ENCODE data around the gene SLC38A1.

The SLC38A1 gene

GRCh38 chr12:46158501-46158900 lies 110.3 kb downstream of the SLC38A1 start:
- Histone ChIP-seq H3K4me2 (ENCODE audit: low read length) (no peak overlapping the region), H3K36me3 (ENCODE audit: insufficient read depth, low read length) (no peaks in the 10 kb centered on the region), H3K4me1 (ENCODE audit: control insufficient read depth, insufficient read depth, low read length) (peaks cover 23% of the 10 kb centered on the region), H3K27me3 (ENCODE audit: control insufficient read depth, insufficient read depth, low read length) (no peaks in the 10 kb centered on the region), H3K4me3 (ENCODE audit: low read length) (no peak overlapping the region), H3K9ac (ENCODE audit: low read depth, low read length) (no peak overlapping the region), H3K9me3 (replicated peaks; ENCODE audit: low read length) (peaks cover 6% of the 10 kb centered on the region)

GRCh38 chr12:46154221-46154985 lies 114.4 kb downstream of the SLC38A1 start:
- Histone ChIP-seq H3K9me3 (replicated peaks; ENCODE audit: low read length) (peaks cover 6% of the 10 kb centered on the region), H3K4me2 (ENCODE audit: low read length) (peak overlapping the region; percentile 38), H3K9ac (ENCODE audit: low read depth, low read length) (peak overlapping the region; percentile 14), H3K27me3 (ENCODE audit: control insufficient read depth, insufficient read depth, low read length) (no peaks in the 10 kb centered on the region), H3K36me3 (ENCODE audit: insufficient read depth, low read length) (no peaks in the 10 kb centered on the region), H3K4me1 (ENCODE audit: control insufficient read depth, insufficient read depth, low read length) (peaks cover 12% of the 10 kb centered on the region), H3K4me3 (ENCODE audit: low read length) (no peak overlapping the region)

GRCh38 chr12:46153268-46153872 lies 115.5 kb downstream of the SLC38A1 start:
- peaks cover 12% of the 10 kb centered on the region for H3K4me1 ChIP-seq (ENCODE audit: control insufficient read depth, insufficient read depth, low read length)
- no peaks in the 10 kb centered on the region for H3K36me3 ChIP-seq (ENCODE audit: insufficient read depth, low read length)
- peak overlapping the region; percentile 62 for H3K4me2 ChIP-seq (ENCODE audit: low read length)
- no peak overlapping the region for H3K4me3 ChIP-seq (ENCODE audit: low read length)
- no peaks in the 10 kb centered on the region for H3K27me3 ChIP-seq (ENCODE audit: control insufficient read depth, insufficient read depth, low read length)
- H3K9ac ChIP-seq (ENCODE audit: low read depth, low read length): peak overlapping the region; percentile 43
- peaks cover 6% of the 10 kb centered on the region for H3K9me3 ChIP-seq (replicated peaks; ENCODE audit: low read length)

- Histone ChIP-seq H3K4me1 (ENCODE audit: control insufficient read depth, insufficient read depth, low read length) (peaks cover 12% of the 10 kb centered on the region), H3K9me3 (replicated peaks; ENCODE audit: low read length) (peaks cover 6% of the 10 kb centered on the region), H3K4me2 (ENCODE audit: low read length) (no peak overlapping the region), H3K36me3 (ENCODE audit: insufficient read depth, low read length) (no peaks in the 10 kb centered on the region), H3K27me3 (ENCODE audit: control insufficient read depth, insufficient read depth, low read length) (no peaks in the 10 kb centered on the region), H3K9ac (ENCODE audit: low read depth, low read length) (no peak overlapping the region), H3K4me3 (ENCODE audit: low read length) (no peak overlapping the region)
Observed at GRCh38 chr12:46152456-46152855, 116.4 kb downstream of the SLC38A1 start.

GRCh38 chr12:46150735-46151134 lies 118.1 kb downstream of the SLC38A1 start:
- Histone ChIP-seq H3K4me2 (ENCODE audit: low read length) (no peak overlapping the region), H3K9ac (ENCODE audit: low read depth, low read length) (no peak overlapping the region), H3K27me3 (ENCODE audit: control insufficient read depth, insufficient read depth, low read length) (peaks cover 4% of the 10 kb centered on the region), H3K4me3 (ENCODE audit: low read length) (no peak overlapping the region), H3K36me3 (ENCODE audit: insufficient read depth, low read length) (no peaks in the 10 kb centered on the region), H3K9me3 (replicated peaks; ENCODE audit: low read length) (no peaks in the 10 kb centered on the region), H3K4me1 (ENCODE audit: control insufficient read depth, insufficient read depth, low read length) (peaks cover 12% of the 10 kb centered on the region)

GRCh38 chr12:46149905-46150304 lies 118.9 kb downstream of the SLC38A1 start:
- H3K4me1 ChIP-seq (ENCODE audit: control insufficient read depth, insufficient read depth, low read length): peaks cover 12% of the 10 kb centered on the region
- no peaks in the 10 kb centered on the region for H3K9me3 ChIP-seq (replicated peaks; ENCODE audit: low read length)
- no peak overlapping the region for H3K4me2 ChIP-seq (ENCODE audit: low read length)
- peaks cover 5% of the 10 kb centered on the region for H3K27me3 ChIP-seq (ENCODE audit: control insufficient read depth, insufficient read depth, low read length)
- no peak overlapping the region for H3K9ac ChIP-seq (ENCODE audit: low read depth, low read length)
- no peak overlapping the region for H3K4me3 ChIP-seq (ENCODE audit: low read length)
- no peaks in the 10 kb centered on the region for H3K36me3 ChIP-seq (ENCODE audit: insufficient read depth, low read length)

- H3K4me2 ChIP-seq (ENCODE audit: low read length): no peak overlapping the region
- H3K4me1 ChIP-seq (ENCODE audit: control insufficient read depth, insufficient read depth, low read length): peaks cover 7% of the 10 kb centered on the region
- H3K9me3 ChIP-seq (replicated peaks; ENCODE audit: low read length): no peaks in the 10 kb centered on the region
- H3K9ac ChIP-seq (ENCODE audit: low read depth, low read length): no peak overlapping the region
- H3K27me3 ChIP-seq (ENCODE audit: control insufficient read depth, insufficient read depth, low read length): peaks cover 5% of the 10 kb centered on the region
- H3K36me3 ChIP-seq (ENCODE audit: insufficient read depth, low read length): no peaks in the 10 kb centered on the region
- no peak overlapping the region for H3K4me3 ChIP-seq (ENCODE audit: low read length)
Observed at GRCh38 chr12:46149079-46149464, 119.8 kb downstream of the SLC38A1 start.

- peaks cover 5% of the 10 kb centered on the region for H3K27me3 ChIP-seq (ENCODE audit: control insufficient read depth, insufficient read depth, low read length)
- H3K9ac ChIP-seq (ENCODE audit: low read depth, low read length): no peak overlapping the region
- no peak overlapping the region for H3K4me2 ChIP-seq (ENCODE audit: low read length)
- H3K36me3 ChIP-seq (ENCODE audit: insufficient read depth, low read length): no peaks in the 10 kb centered on the region
- peaks cover 2% of the 10 kb centered on the region for H3K4me1 ChIP-seq (ENCODE audit: control insufficient read depth, insufficient read depth, low read length)
- H3K9me3 ChIP-seq (replicated peaks; ENCODE audit: low read length): no peaks in the 10 kb centered on the region
- no peak overlapping the region for H3K4me3 ChIP-seq (ENCODE audit: low read length)
Observed at GRCh38 chr12:46148327-46149078, 120.3 kb downstream of the SLC38A1 start.

GRCh38 chr12:46147144-46147543 lies 121.7 kb downstream of the SLC38A1 start:
- Histone ChIP-seq H3K36me3 (ENCODE audit: insufficient read depth, low read length) (no peaks in the 10 kb centered on the region), H3K4me3 (ENCODE audit: low read length) (no peak overlapping the region), H3K4me1 (ENCODE audit: control insufficient read depth, insufficient read depth, low read length) (no peaks in the 10 kb centered on the region)

GRCh38 chr12:46145881-46146280 lies 123.0 kb downstream of the SLC38A1 start:
- Histone ChIP-seq H3K4me1 (ENCODE audit: control insufficient read depth, insufficient read depth, low read length) (no peaks in the 10 kb centered on the region), H3K4me2 (ENCODE audit: low read length) (no peak overlapping the region), H3K36me3 (ENCODE audit: insufficient read depth, low read length) (no peaks in the 10 kb centered on the region), H3K9ac (ENCODE audit: low read depth, low read length) (no peak overlapping the region), H3K4me3 (ENCODE audit: low read length) (no peak overlapping the region), H3K9me3 (replicated peaks; ENCODE audit: low read length) (no peaks in the 10 kb centered on the region), H3K27me3 (ENCODE audit: control insufficient read depth, insufficient read depth, low read length) (peaks cover 5% of the 10 kb centered on the region)

More at GRCh38 chr12:46147144-46147543, 121.7 kb downstream of the SLC38A1 start:
- Histone ChIP-seq H3K9ac (ENCODE audit: low read depth, low read length) (no peak overlapping the region), H3K9me3 (replicated peaks; ENCODE audit: low read length) (no peaks in the 10 kb centered on the region), H3K27me3 (ENCODE audit: control insufficient read depth, insufficient read depth, low read length) (peaks cover 5% of the 10 kb centered on the region), H3K4me2 (ENCODE audit: low read length) (no peak overlapping the region)

- no peaks in the 10 kb centered on the region for H3K4me1 ChIP-seq (ENCODE audit: control insufficient read depth, insufficient read depth, low read length)
- no peak overlapping the region for H3K9ac ChIP-seq (ENCODE audit: low read depth, low read length)
Observed at GRCh38 chr12:46144433-46144832, 124.4 kb downstream of the SLC38A1 start.

More at GRCh38 chr12:46144433-46144832, 124.4 kb downstream of the SLC38A1 start:
- H3K9me3 ChIP-seq (replicated peaks; ENCODE audit: low read length): no peaks in the 10 kb centered on the region
- peaks cover 5% of the 10 kb centered on the region for H3K27me3 ChIP-seq (ENCODE audit: control insufficient read depth, insufficient read depth, low read length)
- no peak overlapping the region for H3K4me3 ChIP-seq (ENCODE audit: low read length)
- H3K4me2 ChIP-seq (ENCODE audit: low read length): no peak overlapping the region
- H3K36me3 ChIP-seq (ENCODE audit: insufficient read depth, low read length): no peaks in the 10 kb centered on the region
